ENCODE data around the gene SLC7A11. TPM values are rescaled to one million over a fixed set of nuclear protein-coding genes. Genes with fewer than 3 reads are reported as not detected.

The SLC7A11 gene
- polyA plus RNA-seq, 4 donors, result 0.22 to 5.6 (median 0.79) TPM

- peaks cover 0 to 8% (median 0%) of the 10 kb centered on the region in 3 donors for H3K4me1 ChIP-seq (ENCODE audit: control insufficient read depth in 3 of 3, insufficient read depth in 2 of 3, low read depth in 1 of 3, low read length in 2 of 3)
- no peak overlapping the region for H3K4me3 ChIP-seq (ENCODE audit: low read depth in 1 of 3, low read length in 3 of 3)
- H3K36me3 ChIP-seq (ENCODE audit: control insufficient read depth in 3 of 3, insufficient read depth in 2 of 3, low read depth in 1 of 3, low read length in 3 of 3), result no peaks in the 10 kb centered on the region
- FAIRE-seq, result no peak
- H3K27me3 ChIP-seq (ENCODE audit: control insufficient read depth in 3 of 3, insufficient read depth in 3 of 3, low read length in 3 of 3), result no peaks in the 10 kb centered on the region
- peaks cover 0 to 2% of the 10 kb centered on the region in 2 donors for H3K9me3 ChIP-seq (ENCODE audit: control insufficient read depth in 2 of 2, insufficient read depth in 1 of 2, low read depth in 1 of 2, low read length in 1 of 2)
- no peak overlapping the region for H3K27ac ChIP-seq (ENCODE audit: low read depth in 1 of 3, low read length in 2 of 3)
- DNase-seq, result no peak
These were observed 25.7 kb upstream of the SLC7A11 start for GRCh38 chr4:138267835-138268234.

- H3K36me3 ChIP-seq (ENCODE audit: control insufficient read depth in 3 of 3, insufficient read depth in 2 of 3, low read depth in 1 of 3, low read length in 3 of 3), result no peaks in the 10 kb centered on the region
- no peak for FAIRE-seq
- WGBS, 3 donors, result 79 to 82% (median 81%) methylated on average over 5 of the region's 5 CpGs
These were observed 24.8 kb upstream of the SLC7A11 start for GRCh38 chr4:138266948-138267347.

DNA sequence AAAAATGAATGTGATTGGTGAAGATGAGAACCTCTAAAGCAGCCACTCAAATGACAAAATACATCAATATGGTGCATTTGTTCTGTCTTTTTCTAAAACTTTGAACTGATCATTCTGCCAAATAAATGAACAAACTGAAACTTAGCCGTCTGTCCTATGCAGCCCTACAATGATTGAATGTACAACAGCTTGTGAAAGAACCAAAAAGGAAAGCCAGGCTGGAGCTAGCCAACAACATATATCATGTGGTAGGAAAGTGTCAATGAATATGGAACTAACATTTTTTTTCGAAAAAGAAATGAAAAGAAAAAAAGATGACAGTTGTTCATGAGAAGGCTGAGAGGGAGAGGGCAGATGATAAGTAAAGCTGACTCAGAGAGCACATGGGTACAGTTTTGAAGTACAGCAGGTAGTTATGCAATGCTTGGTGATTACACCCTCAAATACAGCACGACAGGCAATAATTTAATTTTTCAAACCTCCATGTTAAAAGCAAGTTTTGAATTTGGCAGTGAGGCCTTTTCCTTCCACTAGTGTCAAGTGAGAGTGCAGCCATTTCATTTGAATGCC is 21.2 kb upstream of the SLC7A11 start:
- FAIRE-seq (no peak), DNase-seq (peak; percentile 48 to 63)
- no peaks in the 10 kb centered on the region for H3K27me3 ChIP-seq (ENCODE audit: control insufficient read depth in 3 of 3, insufficient read depth in 3 of 3, low read length in 3 of 3)
- H3K27ac ChIP-seq (ENCODE audit: low read depth in 1 of 3, low read length in 2 of 3), result peak overlapping the region in 1 of 3 donors; percentile 58
- peaks cover 0 to 13% (median 0%) of the 10 kb centered on the region in 3 donors for H3K4me1 ChIP-seq (ENCODE audit: control insufficient read depth in 3 of 3, insufficient read depth in 2 of 3, low read depth in 1 of 3, low read length in 2 of 3)
- no peaks in the 10 kb centered on the region for H3K36me3 ChIP-seq (ENCODE audit: control insufficient read depth in 3 of 3, insufficient read depth in 2 of 3, low read depth in 1 of 3, low read length in 3 of 3)
- peaks cover 0 to 2% of the 10 kb centered on the region in 2 donors for H3K9me3 ChIP-seq (ENCODE audit: control insufficient read depth in 2 of 2, insufficient read depth in 1 of 2, low read depth in 1 of 2, low read length in 1 of 2)
- 19 to 33% (median 23%) methylated on average over 3 of the region's 3 CpGs for WGBS, 3 donors
- no peak overlapping the region for H3K4me3 ChIP-seq (ENCODE audit: low read depth in 1 of 3, low read length in 3 of 3)

More at GRCh38 chr4:138266948-138267347, 24.8 kb upstream of the SLC7A11 start:
- Histone ChIP-seq H3K27me3 (ENCODE audit: control insufficient read depth in 3 of 3, insufficient read depth in 3 of 3, low read length in 3 of 3) (no peaks in the 10 kb centered on the region), H3K27ac (ENCODE audit: low read depth in 1 of 3, low read length in 2 of 3) (no peak overlapping the region), H3K4me1 (ENCODE audit: control insufficient read depth in 3 of 3, insufficient read depth in 2 of 3, low read depth in 1 of 3, low read length in 2 of 3) (peaks cover 0 to 13% (median 0%) of the 10 kb centered on the region in 3 donors), H3K9me3 (ENCODE audit: control insufficient read depth in 2 of 2, insufficient read depth in 1 of 2, low read depth in 1 of 2, low read length in 1 of 2) (peaks cover 0 to 2% of the 10 kb centered on the region in 2 donors), H3K4me3 (ENCODE audit: low read depth in 1 of 3, low read length in 3 of 3) (no peak overlapping the region)
- no peak for DNase-seq

DNA sequence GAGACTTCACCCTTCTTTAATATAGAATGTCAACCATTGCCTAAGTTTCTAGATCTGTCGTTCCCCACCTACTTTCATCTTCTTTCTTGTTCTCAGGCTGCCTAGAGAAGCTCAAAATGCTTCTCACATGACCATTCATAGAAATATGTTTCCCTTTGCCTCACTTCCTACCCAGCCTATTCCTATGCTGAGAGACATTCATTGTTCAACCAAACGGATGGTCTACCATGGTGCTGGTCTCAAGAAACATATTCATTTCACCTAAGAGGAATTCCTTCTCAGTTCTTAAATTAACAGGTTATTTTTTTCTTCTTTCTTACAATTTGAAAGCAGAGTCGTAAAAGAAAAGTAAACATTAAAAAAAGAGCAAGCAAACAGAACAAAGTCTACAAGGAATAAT is 20.3 kb upstream of the SLC7A11 start:
- FAIRE-seq (no peak), DNase-seq (peak in 1 of 2 donors; percentile 63)
- 22 to 66% (median 24%) methylated on average over 3 of the region's 3 CpGs for WGBS, 3 donors
- H3K4me3 ChIP-seq (ENCODE audit: low read depth in 1 of 3, low read length in 3 of 3), result no peak overlapping the region
- H3K27me3 ChIP-seq (ENCODE audit: control insufficient read depth in 3 of 3, insufficient read depth in 3 of 3, low read length in 3 of 3), result no peaks in the 10 kb centered on the region
- no peaks in the 10 kb centered on the region for H3K36me3 ChIP-seq (ENCODE audit: control insufficient read depth in 3 of 3, insufficient read depth in 2 of 3, low read depth in 1 of 3, low read length in 3 of 3)
- H3K9me3 ChIP-seq (ENCODE audit: control insufficient read depth in 2 of 2, insufficient read depth in 1 of 2, low read depth in 1 of 2, low read length in 1 of 2), result peaks cover 0 to 2% of the 10 kb centered on the region in 2 donors
- H3K27ac ChIP-seq (ENCODE audit: low read depth in 1 of 3, low read length in 2 of 3), result peak overlapping the region in 1 of 3 donors; percentile 58
- peaks cover 0 to 13% (median 0%) of the 10 kb centered on the region in 3 donors for H3K4me1 ChIP-seq (ENCODE audit: control insufficient read depth in 3 of 3, insufficient read depth in 2 of 3, low read depth in 1 of 3, low read length in 2 of 3)

DNA sequence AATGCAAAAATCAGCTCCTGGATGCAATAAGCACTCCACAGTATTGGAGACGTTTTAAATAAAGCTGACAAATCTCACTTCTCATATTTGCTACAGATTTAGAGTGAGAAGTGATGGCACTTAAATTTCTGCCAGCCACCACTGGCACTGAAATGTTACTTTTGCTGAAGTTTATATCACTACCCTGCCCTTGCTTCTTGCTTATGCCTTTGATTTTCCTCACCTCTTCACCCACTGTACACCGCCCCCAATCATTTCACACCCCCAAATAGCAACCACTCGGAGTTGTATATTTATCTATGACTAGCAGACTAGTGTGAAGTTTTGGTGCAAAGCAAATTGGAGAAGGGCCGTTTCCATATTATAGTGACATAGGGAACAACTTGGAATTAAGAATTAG is 19.9 kb upstream of the SLC7A11 start:
- Histone ChIP-seq H3K4me1 (ENCODE audit: control insufficient read depth in 3 of 3, insufficient read depth in 2 of 3, low read depth in 1 of 3, low read length in 2 of 3) (peaks cover 0 to 13% (median 0%) of the 10 kb centered on the region in 3 donors), H3K4me3 (ENCODE audit: low read depth in 1 of 3, low read length in 3 of 3) (no peak overlapping the region), H3K36me3 (ENCODE audit: control insufficient read depth in 3 of 3, insufficient read depth in 2 of 3, low read depth in 1 of 3, low read length in 3 of 3) (no peaks in the 10 kb centered on the region), H3K27ac (ENCODE audit: low read depth in 1 of 3, low read length in 2 of 3) (no peak overlapping the region), H3K27me3 (ENCODE audit: control insufficient read depth in 3 of 3, insufficient read depth in 3 of 3, low read length in 3 of 3) (no peaks in the 10 kb centered on the region), H3K9me3 (ENCODE audit: control insufficient read depth in 2 of 2, insufficient read depth in 1 of 2, low read depth in 1 of 2, low read length in 1 of 2) (peaks cover 0 to 2% of the 10 kb centered on the region in 2 donors)
- no peak for DNase-seq
- no peak for FAIRE-seq
- 65 to 82% (median 77%) methylated on average over 4 of the region's 4 CpGs for WGBS, 3 donors

DNA sequence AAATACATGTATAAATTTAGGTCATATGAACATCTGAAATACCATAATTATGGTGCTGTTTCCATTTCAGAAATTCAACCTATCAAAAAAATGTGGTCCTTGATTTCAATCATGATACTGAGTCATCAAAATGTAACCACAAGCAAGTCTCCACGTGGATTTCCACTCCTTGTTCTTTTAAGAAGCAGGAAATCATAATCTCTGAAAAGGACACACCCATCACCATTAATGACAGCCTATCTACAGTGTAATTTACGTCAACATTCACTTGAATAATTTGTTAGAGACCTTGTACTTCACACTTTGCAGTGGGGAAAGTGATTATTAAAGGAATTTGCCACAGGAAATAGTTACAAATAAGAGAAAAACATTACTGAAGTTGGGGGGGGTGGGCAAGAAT is 17.7 kb upstream of the SLC7A11 start:
- FAIRE-seq (peak; percentile 91), DNase-seq (peak; percentile 82 to 96)
- H3K9me3 ChIP-seq (ENCODE audit: control insufficient read depth in 2 of 2, insufficient read depth in 1 of 2, low read depth in 1 of 2, low read length in 1 of 2), result peaks cover 0 to 8% of the 10 kb centered on the region in 2 donors
- 7 to 34% (median 14%) methylated on average over 2 of the region's 2 CpGs for WGBS, 3 donors
- H3K27me3 ChIP-seq (ENCODE audit: control insufficient read depth in 3 of 3, insufficient read depth in 3 of 3, low read length in 3 of 3), result no peaks in the 10 kb centered on the region
- H3K36me3 ChIP-seq (ENCODE audit: control insufficient read depth in 3 of 3, insufficient read depth in 2 of 3, low read depth in 1 of 3, low read length in 3 of 3), result no peaks in the 10 kb centered on the region
- H3K4me1 ChIP-seq (ENCODE audit: control insufficient read depth in 3 of 3, insufficient read depth in 2 of 3, low read depth in 1 of 3, low read length in 2 of 3), result peaks cover 0 to 13% (median 0%) of the 10 kb centered on the region in 3 donors
- no peak overlapping the region for H3K27ac ChIP-seq (ENCODE audit: low read depth in 1 of 3, low read length in 2 of 3)
- H3K4me3 ChIP-seq (ENCODE audit: low read depth in 1 of 3, low read length in 3 of 3), result no peak overlapping the region

GRCh38 chr4:138259271-138259670 is 17.1 kb upstream of the SLC7A11 start:
- no peak overlapping the region for H3K27ac ChIP-seq (ENCODE audit: low read depth in 1 of 3, low read length in 2 of 3)
- no peak overlapping the region for H3K4me3 ChIP-seq (ENCODE audit: low read depth in 1 of 3, low read length in 3 of 3)
- peaks cover 0 to 13% (median 0%) of the 10 kb centered on the region in 3 donors for H3K4me1 ChIP-seq (ENCODE audit: control insufficient read depth in 3 of 3, insufficient read depth in 2 of 3, low read depth in 1 of 3, low read length in 2 of 3)
- peaks cover 0 to 8% of the 10 kb centered on the region in 2 donors for H3K9me3 ChIP-seq (ENCODE audit: control insufficient read depth in 2 of 2, insufficient read depth in 1 of 2, low read depth in 1 of 2, low read length in 1 of 2)
- 73 to 80% (median 76%) methylated on average over 4 of the region's 4 CpGs for WGBS, 3 donors
- FAIRE-seq (no peak), DNase-seq (no peak)
- no peaks in the 10 kb centered on the region for H3K36me3 ChIP-seq (ENCODE audit: control insufficient read depth in 3 of 3, insufficient read depth in 2 of 3, low read depth in 1 of 3, low read length in 3 of 3)
- H3K27me3 ChIP-seq (ENCODE audit: control insufficient read depth in 3 of 3, insufficient read depth in 3 of 3, low read length in 3 of 3), result no peaks in the 10 kb centered on the region

DNA sequence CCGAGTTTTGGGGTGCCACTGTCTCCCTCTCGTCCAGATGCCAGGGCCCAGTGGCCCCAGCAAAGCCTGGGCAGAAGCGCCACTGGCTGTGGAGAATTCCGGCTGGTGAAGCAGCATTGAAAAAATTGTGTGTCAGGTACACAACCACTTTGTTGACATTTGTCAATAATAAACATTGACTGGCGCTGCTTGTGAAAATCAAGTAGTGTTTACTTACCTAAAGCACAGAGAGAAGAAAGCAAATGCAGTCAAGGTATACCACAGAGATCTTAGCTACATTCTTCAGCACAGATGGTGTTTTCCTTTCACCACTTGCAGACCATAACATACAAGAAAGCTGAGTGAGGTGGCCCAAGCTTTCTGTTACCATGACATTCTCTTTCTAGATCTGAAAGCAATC is 14.5 kb upstream of the SLC7A11 start:
- peaks cover 0 to 8% of the 10 kb centered on the region in 2 donors for H3K9me3 ChIP-seq (ENCODE audit: control insufficient read depth in 2 of 2, insufficient read depth in 1 of 2, low read depth in 1 of 2, low read length in 1 of 2)
- no peaks in the 10 kb centered on the region for H3K27me3 ChIP-seq (ENCODE audit: control insufficient read depth in 3 of 3, insufficient read depth in 3 of 3, low read length in 3 of 3)
- FAIRE-seq (no peak), DNase-seq (no peak)
- no peaks in the 10 kb centered on the region for H3K4me1 ChIP-seq (ENCODE audit: control insufficient read depth in 3 of 3, insufficient read depth in 2 of 3, low read depth in 1 of 3, low read length in 2 of 3)
- WGBS, 3 donors, result 87 to 95% (median 93%) methylated on average over 5 of the region's 5 CpGs
- no peak overlapping the region for H3K27ac ChIP-seq (ENCODE audit: low read depth in 1 of 3, low read length in 2 of 3)
- H3K36me3 ChIP-seq (ENCODE audit: control insufficient read depth in 3 of 3, insufficient read depth in 2 of 3, low read depth in 1 of 3, low read length in 3 of 3), result no peaks in the 10 kb centered on the region
- H3K4me3 ChIP-seq (ENCODE audit: low read depth in 1 of 3, low read length in 3 of 3), result no peak overlapping the region
